ENCODE data around the gene SLC9A9. TPM values are rescaled to one million over a fixed set of nuclear protein-coding genes. Genes with fewer than 3 reads are reported as not detected.

The SLC9A9 gene
- polyA plus RNA-seq, 1 donor: 6.3 TPM

DNA sequence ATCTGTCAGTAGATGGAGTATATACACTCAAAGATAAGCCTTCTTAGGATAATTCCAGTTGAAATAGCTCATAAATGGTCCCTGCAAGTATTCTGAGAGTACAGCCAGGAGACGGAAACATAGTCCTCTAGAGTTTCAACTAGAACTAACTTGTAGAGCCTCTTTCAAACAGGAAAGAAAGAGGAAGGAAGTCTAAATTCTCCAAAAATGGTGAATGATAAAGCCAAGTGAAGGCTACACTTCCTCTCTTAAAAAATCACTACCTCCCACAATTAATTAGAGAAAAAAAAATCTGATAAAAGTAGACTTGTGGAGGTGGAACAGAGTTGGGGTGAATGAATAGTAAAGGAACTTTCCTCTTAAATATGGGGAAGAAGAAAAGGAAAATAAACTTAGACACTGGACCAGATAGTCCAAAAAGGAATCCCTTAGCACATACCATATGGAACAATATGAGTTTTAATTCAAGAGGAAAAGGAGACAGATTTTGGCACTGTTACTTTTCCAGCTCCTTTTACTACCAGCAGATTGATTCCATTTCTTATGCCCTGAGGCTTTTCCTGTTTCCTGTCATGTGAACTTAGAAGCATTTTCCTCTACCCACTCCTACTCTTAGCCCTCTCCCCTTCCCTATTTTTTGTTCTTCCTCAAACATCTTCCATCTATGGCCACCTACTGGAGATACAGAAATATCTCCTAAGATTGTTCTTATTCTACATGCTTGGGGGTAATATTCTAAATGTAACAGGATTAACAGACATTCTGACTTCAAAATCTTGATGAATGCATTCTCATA lies 521.1 kb downstream of the SLC9A9 start:
- H3K4me1 ChIP-seq (ENCODE audit: control insufficient read depth, insufficient read depth, low read length): no peaks in the 10 kb centered on the region
- no peak for DNase-seq
- H3K36me3 ChIP-seq (ENCODE audit: control insufficient read depth, insufficient read depth, low read length): no peaks in the 10 kb centered on the region
- H3K27ac ChIP-seq (ENCODE audit: low read length): no peak overlapping the region
- no peaks in the 10 kb centered on the region for H3K9me3 ChIP-seq (ENCODE audit: control insufficient read depth, low read depth, low read length)
- no CpG with 5 or more reads among the region's 1 CpG for WGBS (ENCODE audit: insufficient coverage, low lambda C conversion rate)
- no peak overlapping the region for H3K4me3 ChIP-seq (ENCODE audit: low read length)
- H3K27me3 ChIP-seq (ENCODE audit: control insufficient read depth, insufficient read depth, low read length): peaks cover 5% of the 10 kb centered on the region

DNA sequence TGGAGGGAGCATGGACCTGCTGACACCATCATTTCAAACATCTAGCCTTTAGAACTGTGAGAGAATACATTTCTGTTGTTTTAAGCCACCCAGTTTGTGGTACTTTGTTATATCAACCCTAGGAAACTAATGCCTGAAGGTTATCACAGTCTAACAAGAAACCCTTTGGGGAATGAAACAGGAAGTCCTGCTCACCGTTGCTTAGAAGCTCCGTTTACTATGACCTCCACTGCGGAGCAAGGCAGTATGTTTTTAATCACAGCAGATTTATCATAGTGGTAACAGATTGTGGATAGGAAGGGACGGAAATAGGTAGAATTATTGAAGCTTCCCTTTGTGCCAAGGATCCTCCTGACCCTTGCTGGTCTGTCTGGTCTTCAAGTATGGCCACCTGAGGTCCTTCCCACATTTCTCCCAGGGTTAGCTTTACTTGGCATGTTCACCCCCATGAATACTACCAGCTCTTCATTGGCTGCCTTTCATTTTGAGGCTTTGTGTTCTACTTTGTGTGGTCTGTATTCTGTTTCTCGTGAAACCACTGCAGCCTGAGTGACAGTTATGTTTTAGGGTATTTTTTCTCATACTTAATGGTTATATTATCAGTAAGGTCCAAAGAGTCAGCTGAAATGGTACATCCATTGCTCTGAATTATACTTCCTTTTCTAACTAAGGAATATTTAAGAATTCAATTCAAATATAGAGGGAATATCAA lies 527.1 kb downstream of the SLC9A9 start:
- no CpG with 5 or more reads among the region's 5 CpGs for WGBS (ENCODE audit: insufficient coverage, low lambda C conversion rate)
- H3K27me3 ChIP-seq (ENCODE audit: control insufficient read depth, insufficient read depth, low read length): no peaks in the 10 kb centered on the region
- no peak for DNase-seq
- H3K36me3 ChIP-seq (ENCODE audit: control insufficient read depth, insufficient read depth, low read length): no peaks in the 10 kb centered on the region
- no peak overlapping the region for H3K4me3 ChIP-seq (ENCODE audit: low read length)
- no peaks in the 10 kb centered on the region for H3K4me1 ChIP-seq (ENCODE audit: control insufficient read depth, insufficient read depth, low read length)
- no peak overlapping the region for H3K27ac ChIP-seq (ENCODE audit: low read length)
- H3K9me3 ChIP-seq (ENCODE audit: control insufficient read depth, low read depth, low read length): no peaks in the 10 kb centered on the region

DNA sequence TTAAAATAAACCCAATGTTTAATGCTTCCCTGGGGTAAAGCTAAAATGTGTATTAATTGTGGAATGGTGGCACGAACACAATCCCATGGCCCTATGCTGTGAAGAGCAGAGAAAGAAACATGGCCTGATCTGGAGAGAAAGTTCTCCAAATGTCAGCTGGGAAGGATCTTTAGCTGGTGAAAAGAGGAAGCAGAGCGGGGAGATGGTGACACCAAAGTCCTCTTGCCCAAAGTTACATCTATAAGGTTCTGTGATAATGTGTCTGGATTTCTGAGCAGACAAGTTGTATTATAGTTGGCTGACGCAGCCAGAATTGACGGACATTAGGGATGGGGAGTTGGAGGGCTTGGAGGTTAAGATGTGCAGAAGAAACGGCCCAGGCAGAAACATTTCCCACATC lies 532.5 kb downstream of the SLC9A9 start:
- H3K9me3 ChIP-seq (ENCODE audit: control insufficient read depth, low read depth, low read length): no peaks in the 10 kb centered on the region
- no peaks in the 10 kb centered on the region for H3K27me3 ChIP-seq (ENCODE audit: control insufficient read depth, insufficient read depth, low read length)

DNA sequence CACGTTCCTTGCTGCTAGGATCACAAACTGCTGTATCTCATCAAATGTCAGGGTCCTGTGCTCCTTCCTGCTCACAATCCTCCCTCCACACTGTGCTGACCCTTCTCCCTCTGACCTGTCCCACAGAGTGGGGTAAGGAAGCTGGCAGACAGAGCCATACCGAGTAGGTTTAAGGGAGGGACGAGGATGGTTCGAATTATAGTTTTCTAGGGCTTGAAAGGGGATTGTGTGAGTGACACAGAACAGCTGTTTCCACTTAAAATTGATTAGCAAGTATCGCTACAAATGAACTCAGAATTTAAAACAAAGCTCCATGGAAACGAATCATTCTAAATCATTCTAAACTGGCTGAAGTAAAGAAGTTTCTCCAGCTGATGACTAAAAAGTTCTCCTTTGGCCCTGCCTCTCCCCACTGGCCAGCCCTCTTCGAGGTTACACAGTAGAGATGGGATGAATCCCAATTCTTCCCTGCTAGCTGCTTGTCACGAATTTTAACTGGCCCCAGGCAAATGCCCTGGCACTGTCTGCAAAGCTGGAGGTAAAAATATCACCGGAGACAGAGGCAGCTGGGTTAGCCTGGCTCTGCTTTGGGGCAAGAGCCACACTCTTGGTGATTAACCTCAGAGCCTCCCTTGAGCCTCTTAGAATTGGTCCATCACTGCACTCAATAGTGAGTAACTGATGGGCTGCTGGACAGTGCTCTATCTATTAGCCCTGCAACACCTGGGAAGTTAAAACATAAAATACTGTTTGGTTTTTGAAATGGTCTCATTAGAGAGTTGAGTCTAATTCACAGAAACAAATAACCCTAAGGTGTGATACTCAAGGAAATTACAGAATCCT lies 533.8 kb downstream of the SLC9A9 start:
- no CpG with 5 or more reads among the region's 9 CpGs for WGBS (ENCODE audit: insufficient coverage, low lambda C conversion rate)
- no peaks in the 10 kb centered on the region for H3K27me3 ChIP-seq (ENCODE audit: control insufficient read depth, insufficient read depth, low read length)
- DNase-seq: no peak
- H3K27ac ChIP-seq (ENCODE audit: low read length): no peak overlapping the region
- H3K9me3 ChIP-seq (ENCODE audit: control insufficient read depth, low read depth, low read length): no peaks in the 10 kb centered on the region
- H3K36me3 ChIP-seq (ENCODE audit: control insufficient read depth, insufficient read depth, low read length): no peaks in the 10 kb centered on the region
- H3K4me1 ChIP-seq (ENCODE audit: control insufficient read depth, insufficient read depth, low read length): no peaks in the 10 kb centered on the region
- no peak overlapping the region for H3K4me3 ChIP-seq (ENCODE audit: low read length)

More for the DNA sequence above, 532.5 kb downstream of the SLC9A9 start:
- Histone ChIP-seq H3K4me1 (ENCODE audit: control insufficient read depth, insufficient read depth, low read length) (no peaks in the 10 kb centered on the region), H3K4me3 (ENCODE audit: low read length) (no peak overlapping the region), H3K36me3 (ENCODE audit: control insufficient read depth, insufficient read depth, low read length) (no peaks in the 10 kb centered on the region), H3K27ac (ENCODE audit: low read length) (no peak overlapping the region)
- no CpG with 5 or more reads among the region's 5 CpGs for WGBS (ENCODE audit: insufficient coverage, low lambda C conversion rate)
- no peak for DNase-seq

DNA sequence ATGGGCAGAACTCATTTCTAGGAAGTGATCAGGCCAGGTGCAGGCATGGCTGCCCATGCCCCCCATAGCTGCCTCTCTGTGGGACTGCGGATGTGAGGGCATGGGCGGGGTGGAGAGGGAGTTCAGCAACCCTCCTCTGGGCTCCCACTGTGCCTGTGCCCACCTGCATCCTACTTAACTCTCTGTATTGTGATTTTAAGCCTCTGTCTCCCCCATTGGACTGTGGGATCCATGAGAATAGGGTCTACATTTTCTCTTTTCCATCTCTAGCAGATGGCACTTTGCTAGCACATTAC lies 534.4 kb downstream of the SLC9A9 start:
- no peak overlapping the region for H3K27ac ChIP-seq (ENCODE audit: low read length)
- H3K4me3 ChIP-seq (ENCODE audit: low read length): no peak overlapping the region
- no peak for DNase-seq
- no CpG with 5 or more reads among the region's 2 CpGs for WGBS (ENCODE audit: insufficient coverage, low lambda C conversion rate)
- no peaks in the 10 kb centered on the region for H3K4me1 ChIP-seq (ENCODE audit: control insufficient read depth, insufficient read depth, low read length)
- H3K27me3 ChIP-seq (ENCODE audit: control insufficient read depth, insufficient read depth, low read length): no peaks in the 10 kb centered on the region
- no peaks in the 10 kb centered on the region for H3K9me3 ChIP-seq (ENCODE audit: control insufficient read depth, low read depth, low read length)
- no peaks in the 10 kb centered on the region for H3K36me3 ChIP-seq (ENCODE audit: control insufficient read depth, insufficient read depth, low read length)

DNA sequence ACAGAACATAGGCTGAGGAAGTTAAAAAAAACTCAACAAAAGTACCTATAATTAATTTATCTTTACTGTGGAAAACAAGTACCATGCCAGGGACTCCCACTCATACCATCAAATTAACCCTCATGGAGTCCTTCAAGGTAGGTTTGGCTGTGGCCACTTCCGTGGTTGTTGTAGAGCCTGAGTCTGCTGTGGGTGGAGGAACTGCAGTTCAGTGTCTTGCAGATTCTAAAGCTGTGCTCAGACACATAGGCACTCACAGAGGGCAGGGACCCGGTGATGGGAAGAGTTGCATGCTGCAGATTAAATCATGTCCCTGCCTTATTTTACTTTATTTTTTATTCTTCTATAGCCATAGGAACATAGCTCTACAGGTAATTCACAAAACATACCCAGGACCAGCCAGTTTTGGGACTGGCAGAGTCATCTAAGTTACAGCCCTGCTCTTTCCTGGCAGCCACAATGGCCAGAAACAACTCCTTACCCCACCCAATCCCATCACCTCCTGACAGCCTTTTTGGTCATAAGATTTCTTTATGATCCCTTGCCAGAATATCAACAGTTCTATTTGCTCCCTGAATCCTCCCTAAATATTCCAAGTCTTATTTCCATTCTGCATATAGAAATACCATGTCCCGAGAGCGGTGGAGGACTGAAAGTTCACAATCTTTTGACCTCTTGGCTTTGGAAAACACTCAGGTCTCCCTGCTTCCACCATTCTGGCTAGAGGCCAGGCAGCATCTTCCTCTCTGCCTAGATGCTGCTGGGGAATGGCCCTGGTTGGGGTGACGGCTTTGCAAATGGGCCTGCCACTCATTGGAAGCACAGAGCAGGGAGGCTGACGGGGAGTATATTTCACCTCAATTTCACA lies 535.0 kb downstream of the SLC9A9 start:
- WGBS (ENCODE audit: insufficient coverage, low lambda C conversion rate): no CpG with 5 or more reads among the region's 6 CpGs

DNA sequence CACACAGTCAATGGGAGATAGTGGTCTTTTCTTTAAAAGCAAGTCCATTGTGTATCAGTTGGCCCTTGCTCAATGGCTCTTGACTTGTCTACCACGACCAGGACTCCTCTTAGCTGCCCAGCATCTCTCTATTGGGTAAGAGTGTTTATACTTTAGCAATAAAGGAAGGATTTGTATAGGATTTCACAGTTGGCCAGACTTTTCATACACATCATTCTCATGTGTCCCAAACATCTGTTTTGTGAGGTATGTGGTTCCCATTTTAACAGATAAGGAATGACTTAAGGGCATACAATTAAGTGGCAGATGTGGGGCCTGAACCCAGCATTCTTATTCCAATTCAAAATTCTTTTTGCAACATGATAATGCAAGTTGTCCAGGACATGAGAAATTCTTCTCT lies 537.2 kb downstream of the SLC9A9 start:
- Histone ChIP-seq H3K9me3 (ENCODE audit: control insufficient read depth, low read depth, low read length) (no peaks in the 10 kb centered on the region), H3K27me3 (ENCODE audit: control insufficient read depth, insufficient read depth, low read length) (no peaks in the 10 kb centered on the region), H3K27ac (ENCODE audit: low read length) (no peak overlapping the region), H3K4me3 (ENCODE audit: low read length) (no peak overlapping the region), H3K36me3 (ENCODE audit: control insufficient read depth, insufficient read depth, low read length) (no peaks in the 10 kb centered on the region), H3K4me1 (ENCODE audit: control insufficient read depth, insufficient read depth, low read length) (no peaks in the 10 kb centered on the region)
- WGBS (ENCODE audit: insufficient coverage, low lambda C conversion rate): no CpG with 5 or more reads among the region's 1 CpG
- DNase-seq: no peak

More for the DNA sequence above, 535.0 kb downstream of the SLC9A9 start:
- H3K27me3 ChIP-seq (ENCODE audit: control insufficient read depth, insufficient read depth, low read length): no peaks in the 10 kb centered on the region
- H3K36me3 ChIP-seq (ENCODE audit: control insufficient read depth, insufficient read depth, low read length): no peaks in the 10 kb centered on the region
- no peak overlapping the region for H3K4me3 ChIP-seq (ENCODE audit: low read length)
- H3K9me3 ChIP-seq (ENCODE audit: control insufficient read depth, low read depth, low read length): no peaks in the 10 kb centered on the region
- no peak for DNase-seq
- no peak overlapping the region for H3K27ac ChIP-seq (ENCODE audit: low read length)
- H3K4me1 ChIP-seq (ENCODE audit: control insufficient read depth, insufficient read depth, low read length): no peaks in the 10 kb centered on the region

DNA sequence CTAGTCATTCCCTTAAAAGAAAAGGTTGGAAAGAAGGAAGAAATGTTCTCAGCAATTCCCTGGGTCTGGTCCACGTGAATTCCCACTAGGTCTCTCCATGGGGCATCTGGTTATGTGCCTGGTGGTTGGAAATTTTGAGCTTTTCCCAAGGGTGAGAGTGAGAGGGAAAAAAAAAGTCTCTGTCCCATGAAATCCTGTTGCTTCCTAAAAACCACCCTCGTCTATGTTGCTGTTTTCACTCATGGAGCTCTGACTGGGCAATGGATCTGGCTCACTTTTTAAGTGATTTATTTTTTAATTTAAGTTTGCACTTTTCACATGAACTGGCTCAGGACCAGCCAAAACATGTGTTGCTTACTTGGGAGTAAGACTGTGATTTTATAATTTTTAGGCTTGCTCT lies 538.6 kb downstream of the SLC9A9 start:
- Histone ChIP-seq H3K36me3 (ENCODE audit: control insufficient read depth, insufficient read depth, low read length) (no peaks in the 10 kb centered on the region), H3K27ac (ENCODE audit: low read length) (no peak overlapping the region), H3K27me3 (ENCODE audit: control insufficient read depth, insufficient read depth, low read length) (no peaks in the 10 kb centered on the region), H3K9me3 (ENCODE audit: control insufficient read depth, low read depth, low read length) (no peaks in the 10 kb centered on the region), H3K4me1 (ENCODE audit: control insufficient read depth, insufficient read depth, low read length) (no peaks in the 10 kb centered on the region), H3K4me3 (ENCODE audit: low read length) (no peak overlapping the region)
- DNase-seq: no peak
- no CpG with 5 or more reads among the region's 2 CpGs for WGBS (ENCODE audit: insufficient coverage, low lambda C conversion rate)

DNA sequence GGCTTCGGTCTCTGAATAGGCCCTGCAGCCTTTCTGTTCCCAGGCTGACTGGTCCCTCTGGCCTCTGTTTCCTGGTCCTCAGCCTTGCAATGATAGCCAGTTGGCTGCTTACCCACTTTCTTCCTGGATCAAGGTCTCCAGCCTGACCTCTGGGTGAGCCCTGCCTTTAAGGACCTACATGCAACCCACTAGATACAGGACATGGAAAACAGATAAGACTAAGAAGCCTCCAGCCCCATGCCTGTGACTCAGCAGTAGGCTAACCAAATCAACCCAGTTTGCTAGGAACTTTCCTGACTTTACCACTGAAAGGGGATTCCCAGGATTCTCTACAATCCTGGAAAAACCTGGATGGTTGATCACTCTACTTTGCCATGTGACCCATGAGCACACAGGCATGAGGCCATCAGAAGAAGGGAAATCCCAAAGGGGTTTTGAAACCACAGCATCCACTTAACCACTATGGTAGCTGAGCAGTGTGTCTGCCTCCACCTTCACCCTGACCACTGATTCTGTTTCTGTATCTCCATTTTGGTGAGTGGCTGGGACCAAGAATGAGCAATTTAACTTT lies 540.6 kb downstream of the SLC9A9 start:
- no CpG with 5 or more reads among the region's 1 CpG for whole genome bisulfite sequencing (ENCODE audit: insufficient coverage, low lambda C conversion rate)
- no peak for DNase-seq
- no peak overlapping the region for H3K27ac ChIP-seq (ENCODE audit: low read length)

More for the DNA sequence above, 540.6 kb downstream of the SLC9A9 start:
- Histone ChIP-seq H3K27me3 (ENCODE audit: control insufficient read depth, insufficient read depth, low read length) (no peaks in the 10 kb centered on the region), H3K9me3 (ENCODE audit: control insufficient read depth, low read depth, low read length) (no peaks in the 10 kb centered on the region), H3K4me1 (ENCODE audit: control insufficient read depth, insufficient read depth, low read length) (no peaks in the 10 kb centered on the region), H3K36me3 (ENCODE audit: control insufficient read depth, insufficient read depth, low read length) (no peaks in the 10 kb centered on the region), H3K4me3 (ENCODE audit: low read length) (no peak overlapping the region)
